ENCODE measurements around the gene NSRP1.

NSRP1 gene

DNA sequence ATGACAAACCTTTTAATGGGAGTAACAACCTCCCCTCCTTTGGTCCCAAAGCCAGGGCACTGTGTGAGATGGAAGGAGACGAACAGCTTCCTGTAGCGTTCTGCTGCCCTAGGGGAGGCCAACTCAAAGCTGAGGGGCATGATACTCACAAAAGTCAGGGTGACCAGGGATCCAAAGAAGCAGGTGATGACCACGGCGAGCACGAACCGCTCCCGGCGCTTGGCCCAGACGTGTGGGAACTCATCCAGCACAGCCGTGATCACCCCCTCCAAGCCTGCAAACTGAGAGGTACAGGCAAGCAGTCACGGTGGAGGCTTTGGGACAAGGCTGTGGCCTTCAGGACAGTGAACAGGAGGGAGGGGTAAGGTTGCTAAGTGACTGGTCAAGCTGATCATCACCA lies 93.8 kb downstream of the NSRP1 start:
- TF ChIP-seq TEAD4 (IDR thresholded peaks at IDR 0.05) = no peak

DNA sequence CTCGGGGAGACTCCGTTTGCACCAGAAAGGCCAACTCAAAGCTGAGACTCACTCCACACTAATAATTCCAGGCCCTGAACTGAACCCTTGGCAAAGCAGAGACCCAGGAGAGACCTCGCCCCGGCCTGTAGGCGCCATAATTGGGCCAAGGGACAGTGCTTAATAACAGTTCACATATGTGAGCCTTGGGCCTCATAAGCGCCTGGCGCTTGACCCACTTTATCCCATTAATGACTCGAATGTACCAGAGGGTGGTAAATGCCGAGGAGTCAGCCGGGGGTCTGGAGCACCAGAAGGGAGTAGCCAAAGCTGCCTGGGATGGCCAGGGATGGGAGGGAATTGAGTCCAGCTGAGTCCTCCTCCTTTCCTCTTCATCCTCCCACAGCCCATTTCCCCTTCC lies 94.3 kb downstream of the NSRP1 start:
- TF ChIP-seq TCF12 (IDR thresholded peaks at IDR 0.05; ENCODE audit: low read depth) (no peak), TEAD4 (IDR thresholded peaks at IDR 0.05) (no peak), YY1 (IDR thresholded peaks at IDR 0.05; ENCODE audit: low read depth) (no peak), ZBTB7A (IDR thresholded peaks at IDR 0.05; ENCODE audit: low read depth) (no peak)

DNA sequence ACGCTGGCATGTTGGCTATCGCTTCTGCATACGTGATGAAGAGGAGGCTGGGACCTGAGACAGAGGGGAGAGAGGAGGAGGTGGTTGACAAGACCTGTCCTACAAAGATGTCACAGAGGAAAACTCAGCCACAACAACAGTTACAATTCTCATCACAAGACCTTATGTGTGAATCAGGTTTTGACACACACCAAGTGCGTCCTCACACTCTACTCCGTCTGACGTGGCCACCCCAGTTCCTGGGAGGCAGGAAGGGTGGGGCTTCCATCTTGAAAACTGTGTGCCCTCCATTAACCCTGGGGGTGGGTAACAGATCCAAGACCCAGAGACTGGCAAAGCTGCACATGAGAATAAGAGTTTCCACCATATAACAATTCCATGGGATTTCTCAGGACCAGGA lies 94.8 kb downstream of the NSRP1 start:
- TF ChIP-seq, protein P1, sequence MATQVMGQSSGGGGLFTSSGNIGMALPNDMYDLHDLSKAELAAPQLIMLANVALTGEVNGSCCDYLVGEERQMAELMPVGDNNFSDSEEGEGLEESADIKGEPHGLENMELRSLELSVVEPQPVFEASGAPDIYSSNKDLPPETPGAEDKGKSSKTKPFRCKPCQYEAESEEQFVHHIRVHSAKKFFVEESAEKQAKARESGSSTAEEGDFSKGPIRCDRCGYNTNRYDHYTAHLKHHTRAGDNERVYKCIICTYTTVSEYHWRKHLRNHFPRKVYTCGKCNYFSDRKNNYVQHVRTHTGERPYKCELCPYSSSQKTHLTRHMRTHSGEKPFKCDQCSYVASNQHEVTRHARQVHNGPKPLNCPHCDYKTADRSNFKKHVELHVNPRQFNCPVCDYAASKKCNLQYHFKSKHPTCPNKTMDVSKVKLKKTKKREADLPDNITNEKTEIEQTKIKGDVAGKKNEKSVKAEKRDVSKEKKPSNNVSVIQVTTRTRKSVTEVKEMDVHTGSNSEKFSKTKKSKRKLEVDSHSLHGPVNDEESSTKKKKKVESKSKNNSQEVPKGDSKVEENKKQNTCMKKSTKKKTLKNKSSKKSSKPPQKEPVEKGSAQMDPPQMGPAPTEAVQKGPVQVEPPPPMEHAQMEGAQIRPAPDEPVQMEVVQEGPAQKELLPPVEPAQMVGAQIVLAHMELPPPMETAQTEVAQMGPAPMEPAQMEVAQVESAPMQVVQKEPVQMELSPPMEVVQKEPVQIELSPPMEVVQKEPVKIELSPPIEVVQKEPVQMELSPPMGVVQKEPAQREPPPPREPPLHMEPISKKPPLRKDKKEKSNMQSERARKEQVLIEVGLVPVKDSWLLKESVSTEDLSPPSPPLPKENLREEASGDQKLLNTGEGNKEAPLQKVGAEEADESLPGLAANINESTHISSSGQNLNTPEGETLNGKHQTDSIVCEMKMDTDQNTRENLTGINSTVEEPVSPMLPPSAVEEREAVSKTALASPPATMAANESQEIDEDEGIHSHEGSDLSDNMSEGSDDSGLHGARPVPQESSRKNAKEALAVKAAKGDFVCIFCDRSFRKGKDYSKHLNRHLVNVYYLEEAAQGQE (IDR thresholded peaks at IDR 0.05; ENCODE audit: low read depth) = no peak
- TF ChIP-seq YY1 (IDR thresholded peaks at IDR 0.05; ENCODE audit: low read depth) = no peak
- TF ChIP-seq, protein P2, sequence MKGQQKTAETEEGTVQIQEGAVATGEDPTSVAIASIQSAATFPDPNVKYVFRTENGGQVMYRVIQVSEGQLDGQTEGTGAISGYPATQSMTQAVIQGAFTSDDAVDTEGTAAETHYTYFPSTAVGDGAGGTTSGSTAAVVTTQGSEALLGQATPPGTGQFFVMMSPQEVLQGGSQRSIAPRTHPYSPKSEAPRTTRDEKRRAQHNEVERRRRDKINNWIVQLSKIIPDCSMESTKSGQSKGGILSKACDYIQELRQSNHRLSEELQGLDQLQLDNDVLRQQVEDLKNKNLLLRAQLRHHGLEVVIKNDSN (IDR thresholded peaks at IDR 0.05) = no peak
- TF ChIP-seq EP300 (IDR thresholded peaks at IDR 0.05; ENCODE audit: borderline replicate concordance) = no peak
- no peak for TF ChIP-seq TAF1 (IDR thresholded peaks at IDR 0.05; ENCODE audit: low read depth)
- no peak for TF ChIP-seq NFIC (IDR thresholded peaks at IDR 0.05)
- TF ChIP-seq RAD21 (IDR thresholded peaks at IDR 0.05; ENCODE audit: low read depth) = no peak
- no peak for TF ChIP-seq ZBTB7A (IDR thresholded peaks at IDR 0.05; ENCODE audit: low read depth)
- no peak for TF ChIP-seq FOXM1 (IDR thresholded peaks at IDR 0.05; ENCODE audit: borderline replicate concordance, low read depth)
- TF ChIP-seq CEBPB (IDR thresholded peaks at IDR 0.05) = no peak
- no peak for TF ChIP-seq TCF12 (IDR thresholded peaks at IDR 0.05; ENCODE audit: low read depth)
- no peak for TF ChIP-seq TEAD4 (IDR thresholded peaks at IDR 0.05)
- TF ChIP-seq CREB1 (IDR thresholded peaks at IDR 0.05; ENCODE audit: low read depth) = no peak
- TF ChIP-seq, protein P3, sequence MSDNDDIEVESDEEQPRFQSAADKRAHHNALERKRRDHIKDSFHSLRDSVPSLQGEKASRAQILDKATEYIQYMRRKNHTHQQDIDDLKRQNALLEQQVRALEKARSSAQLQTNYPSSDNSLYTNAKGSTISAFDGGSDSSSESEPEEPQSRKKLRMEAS (IDR thresholded peaks at IDR 0.05) = no peak
- no peak for TF ChIP-seq EGR1 (IDR thresholded peaks at IDR 0.05)

DNA sequence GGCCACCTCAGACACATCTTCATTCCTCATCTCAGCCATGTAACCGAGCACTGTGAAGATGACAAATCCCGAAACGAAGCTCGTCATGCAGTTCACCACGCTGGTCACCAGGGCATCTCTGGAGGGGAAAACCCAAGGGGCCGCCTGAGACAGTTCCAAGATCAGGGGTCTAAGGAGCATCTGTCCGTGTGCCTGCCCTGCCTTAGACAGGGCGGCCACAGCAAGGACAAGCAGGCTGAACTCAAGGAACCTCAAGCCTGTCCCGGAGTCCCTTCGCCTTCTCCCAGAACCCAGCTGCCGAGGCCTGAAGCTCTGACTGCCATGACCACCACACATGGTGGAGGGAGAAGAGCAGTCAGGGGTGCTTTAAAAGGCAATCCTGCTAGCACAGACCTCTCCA lies 96.1 kb downstream of the NSRP1 start:
- TF ChIP-seq EGR1 (IDR thresholded peaks at IDR 0.05) (no peak), CREB1 (IDR thresholded peaks at IDR 0.05; ENCODE audit: low read depth) (no peak), EP300 (IDR thresholded peaks at IDR 0.05; ENCODE audit: borderline replicate concordance) (no peak), NFIC (IDR thresholded peaks at IDR 0.05) (no peak)
- TF ChIP-seq, protein P1 (IDR thresholded peaks at IDR 0.05; ENCODE audit: low read depth) = no peak

DNA sequence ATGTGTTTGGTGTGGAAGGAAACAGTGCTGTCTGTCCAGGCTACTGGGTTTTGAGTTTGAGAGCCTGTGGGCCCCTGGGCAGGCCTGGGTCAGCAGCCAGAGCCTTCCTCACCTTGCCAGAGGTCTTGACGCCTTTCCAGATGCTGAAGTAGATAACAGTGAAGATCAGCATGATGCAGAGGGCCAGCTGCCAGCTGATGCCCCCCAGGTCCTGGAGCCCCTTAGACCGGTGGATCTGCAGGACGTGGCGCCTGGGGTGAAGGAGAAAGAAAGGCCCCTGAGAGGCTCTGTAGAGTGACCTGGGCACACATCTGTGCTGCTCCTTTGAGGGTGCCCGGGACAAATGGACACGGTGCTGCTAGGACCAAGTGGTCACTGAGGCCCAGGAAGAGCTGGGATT lies 100.4 kb downstream of the NSRP1 start:
- TF ChIP-seq CEBPB (IDR thresholded peaks at IDR 0.05) (no peak), TCF12 (IDR thresholded peaks at IDR 0.05; ENCODE audit: low read depth) (no peak), YY1 (IDR thresholded peaks at IDR 0.05; ENCODE audit: low read depth) (no peak), ZBTB7A (IDR thresholded peaks at IDR 0.05; ENCODE audit: low read depth) (no peak), NFIC (IDR thresholded peaks at IDR 0.05) (no peak), EP300 (IDR thresholded peaks at IDR 0.05; ENCODE audit: borderline replicate concordance) (no peak), CREB1 (IDR thresholded peaks at IDR 0.05; ENCODE audit: low read depth) (no peak), EGR1 (IDR thresholded peaks at IDR 0.05) (no peak), TEAD4 (IDR thresholded peaks at IDR 0.05) (no peak), FOXM1 (IDR thresholded peaks at IDR 0.05; ENCODE audit: borderline replicate concordance, low read depth) (no peak), RAD21 (IDR thresholded peaks at IDR 0.05; ENCODE audit: low read depth) (no peak), TAF1 (IDR thresholded peaks at IDR 0.05; ENCODE audit: low read depth) (no peak)
- TF ChIP-seq, protein P2 (IDR thresholded peaks at IDR 0.05) = no peak
- TF ChIP-seq, protein P3 (IDR thresholded peaks at IDR 0.05) = no peak
- TF ChIP-seq, protein P1 (IDR thresholded peaks at IDR 0.05; ENCODE audit: low read depth) = no peak

Data from Ishikawa (cell line).